Measurements from ENCODE around the gene RHBDD3.
A peak's percentile ranks its signal among the peaks of the same experiment; 100 is the strongest.

RHBDD3 gene

DNA sequence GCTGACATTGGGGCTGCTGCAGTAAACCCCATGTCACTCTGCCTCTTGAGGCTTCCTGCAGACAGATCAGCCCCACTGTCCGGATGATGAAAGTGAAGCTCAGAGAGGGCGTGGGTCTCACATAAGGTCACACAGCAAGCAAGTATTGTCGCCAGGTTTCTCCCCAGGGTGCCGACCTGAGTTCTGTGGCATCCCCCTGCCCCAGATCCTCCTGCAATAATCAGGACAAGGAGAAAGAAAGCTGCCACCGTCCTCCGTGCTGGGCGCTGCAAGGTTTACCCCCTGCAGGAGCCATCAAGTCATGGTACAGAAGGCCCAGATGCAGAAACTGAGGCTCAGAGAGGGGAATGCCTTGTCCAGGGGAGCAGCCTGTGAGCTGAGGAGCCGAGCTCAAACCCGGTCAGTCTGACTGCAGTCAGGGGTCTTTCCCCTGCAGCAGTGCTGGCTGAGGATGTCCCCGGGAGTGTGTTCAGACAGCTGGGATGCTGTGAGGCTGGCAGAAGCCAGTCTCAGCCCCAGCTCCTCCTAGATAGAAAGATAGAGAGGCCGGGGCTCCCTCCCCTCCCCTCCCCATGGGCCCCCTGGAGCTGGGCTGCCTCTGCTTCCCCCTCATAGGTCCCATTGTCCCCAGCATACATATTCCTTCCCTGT lies 48.9 kb downstream of the RHBDD3 start:
- Histone ChIP-seq H3K36me3 (ENCODE audit: control insufficient read depth in 1 of 2, insufficient read depth in 2 of 2, low read length in 2 of 2) (no peaks in the 10 kb centered on the region), H3K4me3 (ENCODE audit: low read depth, low read length) (no peak overlapping the region), H3K4me1 (ENCODE audit: control insufficient read depth in 1 of 2, insufficient read depth in 2 of 2, low read length in 2 of 2) (no peaks in the 10 kb centered on the region), H2BK120ac (ENCODE audit: insufficient read depth, low read length, poor library complexity) (no peak overlapping the region), H2AFZ (ENCODE audit: insufficient read depth, low read length, poor library complexity) (no peak overlapping the region), H3K9me3 (ENCODE audit: insufficient read depth, low read depth, low read length) (no peaks in the 10 kb centered on the region), H4K91ac (ENCODE audit: low read depth, low read length) (no peak overlapping the region), H3K14ac (ENCODE audit: low read length) (no peak overlapping the region), H3K23ac (ENCODE audit: low read length) (no peak overlapping the region), H3K4ac (ENCODE audit: low read depth, low read length) (no peak overlapping the region), H3K79me1 (ENCODE audit: low read length) (no peaks in the 10 kb centered on the region), H2BK5ac (ENCODE audit: low read depth, low read length, poor library complexity) (no peak overlapping the region), H2BK12ac (ENCODE audit: low read length) (no peak overlapping the region), H3K9ac (ENCODE audit: low read length) (no peak overlapping the region), H2AK5ac (ENCODE audit: low read length) (no peak overlapping the region), H3K18ac (ENCODE audit: low read length) (no peak overlapping the region), H3K79me2 (ENCODE audit: control insufficient read depth, insufficient read depth, low read length, poor library complexity) (no peaks in the 10 kb centered on the region), H4K12ac (ENCODE audit: low read depth, low read length) (no peak overlapping the region), H3K4me2 (ENCODE audit: low read length) (no peak overlapping the region), H3K27ac (ENCODE audit: low read depth, low read length) (no peak overlapping the region), H3K27me3 (ENCODE audit: insufficient read depth, low read length) (no peaks in the 10 kb centered on the region), H4K8ac (ENCODE audit: low read depth, low read length) (no peak overlapping the region)
- DNase-seq, result no peak
- WGBS (ENCODE audit: extremely low coverage, insufficient coverage, insufficient read length), result no CpG with 5 or more reads among the region's 11 CpGs

DNA sequence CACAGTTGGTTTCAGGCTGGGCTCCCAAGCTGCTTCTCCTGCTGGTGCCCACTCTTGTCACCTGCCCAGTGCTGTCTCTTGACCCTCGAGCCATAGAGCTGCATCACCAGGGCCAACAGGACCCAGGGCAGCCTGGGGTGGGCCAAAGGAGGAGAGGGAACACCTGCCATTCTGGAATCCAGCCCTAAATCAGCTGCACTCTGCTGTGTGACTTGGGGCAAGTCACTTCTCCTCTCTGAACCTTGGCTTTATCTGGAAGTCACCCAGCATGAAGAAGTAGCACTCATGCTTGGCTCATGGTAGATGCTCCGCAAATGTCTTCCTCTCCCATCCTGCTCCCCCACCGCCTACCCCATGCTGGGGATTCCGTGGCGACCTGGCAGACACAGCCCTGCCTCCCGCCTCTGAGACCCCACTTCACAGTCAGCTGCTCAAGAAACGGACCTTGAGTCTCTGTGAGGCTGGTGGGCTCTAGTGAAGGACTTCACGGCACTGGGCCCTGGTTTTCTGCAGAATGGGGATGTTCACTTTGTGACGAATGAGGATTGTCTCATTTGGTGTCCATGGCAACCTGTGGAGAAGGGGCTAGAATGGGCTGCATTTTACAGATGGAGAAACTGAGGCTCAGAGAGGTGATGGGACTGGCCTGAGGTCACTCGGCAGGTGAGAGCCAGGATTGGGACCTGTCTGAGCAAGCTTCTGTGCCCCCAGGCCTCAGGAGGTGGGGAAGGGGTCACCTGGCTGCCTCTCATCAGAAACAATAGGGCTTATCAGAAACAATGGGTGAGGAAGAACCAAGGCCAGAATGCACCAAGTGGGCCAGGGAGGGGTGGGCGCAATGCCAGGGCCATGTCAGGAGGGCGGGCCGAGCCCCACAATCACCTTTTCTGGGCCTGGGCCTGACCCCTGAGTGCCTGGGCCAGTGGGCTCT lies 49.7 kb downstream of the RHBDD3 start:
- DNase-seq, result no peak
- no peak overlapping the region for H4K8ac ChIP-seq (ENCODE audit: low read depth, low read length)
- no peaks in the 10 kb centered on the region for H3K4me1 ChIP-seq (ENCODE audit: control insufficient read depth in 1 of 2, insufficient read depth in 2 of 2, low read length in 2 of 2)

DNA sequence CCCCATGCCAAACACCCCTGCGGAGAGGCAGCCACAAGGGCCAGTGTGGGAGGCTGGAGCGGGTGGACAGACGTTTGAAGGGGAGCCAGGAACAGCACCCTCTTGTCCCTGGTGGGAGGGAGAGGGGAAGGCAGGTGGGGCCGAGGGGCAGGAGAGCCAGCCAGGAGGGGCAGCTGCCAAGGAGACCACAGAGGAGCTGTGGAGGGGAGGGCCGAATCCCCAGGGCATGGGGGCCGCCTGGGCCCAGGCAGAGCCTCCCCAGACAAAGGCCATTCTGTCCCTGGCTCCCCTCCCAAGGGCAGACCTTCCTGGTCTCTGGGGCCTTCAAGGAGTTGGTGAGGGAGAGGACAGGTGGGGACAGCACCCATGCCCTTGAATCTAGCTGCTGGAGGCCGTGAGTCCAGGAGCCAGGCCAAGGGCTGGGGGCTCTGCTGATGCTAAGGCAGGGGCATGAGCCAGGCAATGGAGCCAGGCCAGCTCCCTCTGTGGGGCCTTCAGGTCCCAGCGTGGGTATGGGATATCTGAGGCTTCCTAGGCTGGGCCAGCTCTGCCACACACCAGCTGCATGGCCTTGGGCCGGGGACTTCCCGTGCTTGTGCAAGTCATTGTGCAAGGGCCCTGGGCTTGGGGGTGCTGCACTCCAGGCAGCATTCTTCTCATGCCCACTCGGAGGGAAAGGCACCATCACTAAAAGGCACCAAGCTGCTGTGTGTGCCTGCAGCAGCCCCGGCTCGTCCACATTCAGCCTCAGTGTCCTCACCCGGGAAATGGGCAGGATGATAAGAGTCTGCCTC lies 50.7 kb downstream of the RHBDD3 start:
- Histone ChIP-seq H2BK12ac (ENCODE audit: low read length) (no peak overlapping the region), H4K8ac (ENCODE audit: low read depth, low read length) (no peak overlapping the region), H3K14ac (ENCODE audit: low read length) (no peak overlapping the region), H4K91ac (ENCODE audit: low read depth, low read length) (no peak overlapping the region), H3K18ac (ENCODE audit: low read length) (no peak overlapping the region), H3K4me1 (ENCODE audit: control insufficient read depth in 1 of 2, insufficient read depth in 2 of 2, low read length in 2 of 2) (no peaks in the 10 kb centered on the region), H4K12ac (ENCODE audit: low read depth, low read length) (no peak overlapping the region), H2BK5ac (ENCODE audit: low read depth, low read length, poor library complexity) (no peak overlapping the region), H3K23ac (ENCODE audit: low read length) (no peak overlapping the region), H2AK5ac (ENCODE audit: low read length) (no peak overlapping the region), H3K79me1 (ENCODE audit: low read length) (no peaks in the 10 kb centered on the region), H3K9me3 (ENCODE audit: insufficient read depth, low read depth, low read length) (no peaks in the 10 kb centered on the region), H3K9ac (ENCODE audit: low read length) (no peak overlapping the region), H2AFZ (ENCODE audit: insufficient read depth, low read length, poor library complexity) (no peak overlapping the region), H3K4me3 (ENCODE audit: low read depth, low read length) (no peak overlapping the region), H3K4me2 (ENCODE audit: low read length) (no peak overlapping the region), H3K36me3 (ENCODE audit: control insufficient read depth in 1 of 2, insufficient read depth in 2 of 2, low read length in 2 of 2) (no peaks in the 10 kb centered on the region), H3K27me3 (ENCODE audit: insufficient read depth, low read length) (no peaks in the 10 kb centered on the region), H3K27ac (ENCODE audit: low read depth, low read length) (no peak overlapping the region), H2BK120ac (ENCODE audit: insufficient read depth, low read length, poor library complexity) (no peak overlapping the region), H3K4ac (ENCODE audit: low read depth, low read length) (no peak overlapping the region), H3K79me2 (ENCODE audit: control insufficient read depth, insufficient read depth, low read length, poor library complexity) (no peaks in the 10 kb centered on the region)
- no CpG with 5 or more reads among the region's 14 CpGs for WGBS (ENCODE audit: extremely low coverage, insufficient coverage, insufficient read length)
- DNase-seq, result peak in 1 of 2 donors; percentile 19

More for the DNA sequence above, 49.7 kb downstream of the RHBDD3 start:
- H3K9ac ChIP-seq (ENCODE audit: low read length), result no peak overlapping the region
- H3K79me2 ChIP-seq (ENCODE audit: control insufficient read depth, insufficient read depth, low read length, poor library complexity), result no peaks in the 10 kb centered on the region
- no CpG with 5 or more reads among the region's 13 CpGs for WGBS (ENCODE audit: extremely low coverage, insufficient coverage, insufficient read length)
- H2BK120ac ChIP-seq (ENCODE audit: insufficient read depth, low read length, poor library complexity), result no peak overlapping the region
- H3K4me2 ChIP-seq (ENCODE audit: low read length), result no peak overlapping the region
- H3K27ac ChIP-seq (ENCODE audit: low read depth, low read length), result no peak overlapping the region
- H3K14ac ChIP-seq (ENCODE audit: low read length), result no peak overlapping the region
- H2BK5ac ChIP-seq (ENCODE audit: low read depth, low read length, poor library complexity), result no peak overlapping the region
- H3K79me1 ChIP-seq (ENCODE audit: low read length), result no peaks in the 10 kb centered on the region
- no peak overlapping the region for H4K91ac ChIP-seq (ENCODE audit: low read depth, low read length)
- no peak overlapping the region for H2AK5ac ChIP-seq (ENCODE audit: low read length)
- H4K12ac ChIP-seq (ENCODE audit: low read depth, low read length), result no peak overlapping the region
- H3K23ac ChIP-seq (ENCODE audit: low read length), result no peak overlapping the region
- H3K9me3 ChIP-seq (ENCODE audit: insufficient read depth, low read depth, low read length), result no peaks in the 10 kb centered on the region
- H3K18ac ChIP-seq (ENCODE audit: low read length), result no peak overlapping the region
- H3K36me3 ChIP-seq (ENCODE audit: control insufficient read depth in 1 of 2, insufficient read depth in 2 of 2, low read length in 2 of 2), result no peaks in the 10 kb centered on the region
- H3K4ac ChIP-seq (ENCODE audit: low read depth, low read length), result no peak overlapping the region
- no peak overlapping the region for H3K4me3 ChIP-seq (ENCODE audit: low read depth, low read length)
- H2AFZ ChIP-seq (ENCODE audit: insufficient read depth, low read length, poor library complexity), result no peak overlapping the region
- H2BK12ac ChIP-seq (ENCODE audit: low read length), result no peak overlapping the region
- no peaks in the 10 kb centered on the region for H3K27me3 ChIP-seq (ENCODE audit: insufficient read depth, low read length)

DNA sequence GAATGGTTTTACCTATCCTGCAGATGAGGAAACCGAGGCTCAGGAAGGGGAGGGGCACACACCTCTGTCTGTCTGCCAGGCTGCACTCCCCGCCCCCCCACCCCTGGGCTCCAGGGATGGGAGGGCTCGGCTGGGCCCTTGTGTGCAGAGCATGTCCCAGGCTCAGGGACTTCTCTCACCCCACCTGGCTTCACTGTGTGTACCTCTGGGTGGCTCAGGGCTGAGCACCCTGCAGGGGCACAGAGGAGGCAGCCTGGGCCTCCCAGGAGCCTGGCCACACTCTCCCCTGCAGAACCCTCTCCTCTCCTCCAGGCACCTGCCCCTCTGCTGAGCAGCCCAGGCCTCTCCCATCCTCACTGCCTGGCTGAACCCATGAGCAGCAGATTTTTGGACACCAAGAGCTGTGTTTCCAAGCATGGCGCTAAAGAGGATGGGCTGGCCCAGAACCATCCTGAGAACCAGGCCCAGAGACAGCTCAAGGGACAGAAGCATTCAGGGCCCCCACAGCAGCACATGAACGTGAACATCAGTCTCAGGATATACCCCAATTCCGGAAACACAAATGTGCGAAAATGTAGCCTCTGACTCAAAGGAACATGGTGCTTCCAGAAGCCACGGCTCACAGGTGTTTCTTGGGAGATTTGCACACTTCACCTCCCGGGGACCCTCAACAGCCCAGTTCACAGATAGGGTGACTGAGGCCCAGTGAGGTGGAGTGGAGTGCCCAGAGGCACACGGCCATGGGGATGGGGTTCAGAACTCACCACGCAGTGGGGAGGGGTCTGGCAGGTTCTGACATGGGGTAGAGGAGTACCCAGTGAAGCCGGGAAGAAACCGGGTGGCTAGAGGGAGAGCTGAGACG lies 51.5 kb downstream of the RHBDD3 start:
- no CpG with 5 or more reads among the region's 14 CpGs for WGBS (ENCODE audit: extremely low coverage, insufficient coverage, insufficient read length)
- Histone ChIP-seq H4K91ac (ENCODE audit: low read depth, low read length) (no peak overlapping the region), H3K27ac (ENCODE audit: low read depth, low read length) (no peak overlapping the region), H3K27me3 (ENCODE audit: insufficient read depth, low read length) (no peaks in the 10 kb centered on the region), H3K4me2 (ENCODE audit: low read length) (no peak overlapping the region), H4K8ac (ENCODE audit: low read depth, low read length) (no peak overlapping the region), H3K79me1 (ENCODE audit: low read length) (no peaks in the 10 kb centered on the region), H2AFZ (ENCODE audit: insufficient read depth, low read length, poor library complexity) (no peak overlapping the region), H2BK5ac (ENCODE audit: low read depth, low read length, poor library complexity) (no peak overlapping the region), H4K12ac (ENCODE audit: low read depth, low read length) (no peak overlapping the region), H3K23ac (ENCODE audit: low read length) (no peak overlapping the region), H3K4me1 (ENCODE audit: control insufficient read depth in 1 of 2, insufficient read depth in 2 of 2, low read length in 2 of 2) (no peaks in the 10 kb centered on the region), H3K4me3 (ENCODE audit: low read depth, low read length) (no peak overlapping the region), H3K79me2 (ENCODE audit: control insufficient read depth, insufficient read depth, low read length, poor library complexity) (no peaks in the 10 kb centered on the region), H3K36me3 (ENCODE audit: control insufficient read depth in 1 of 2, insufficient read depth in 2 of 2, low read length in 2 of 2) (no peaks in the 10 kb centered on the region), H2BK12ac (ENCODE audit: low read length) (no peak overlapping the region), H3K18ac (ENCODE audit: low read length) (no peak overlapping the region), H2AK5ac (ENCODE audit: low read length) (no peak overlapping the region), H3K9me3 (ENCODE audit: insufficient read depth, low read depth, low read length) (peaks cover 2% of the 10 kb centered on the region), H2BK120ac (ENCODE audit: insufficient read depth, low read length, poor library complexity) (no peak overlapping the region), H3K14ac (ENCODE audit: low read length) (no peak overlapping the region), H3K9ac (ENCODE audit: low read length) (no peak overlapping the region), H3K4ac (ENCODE audit: low read depth, low read length) (no peak overlapping the region)
- DNase-seq, result no peak

All from trophoblast cell (in vitro differentiated cells and primary cell).